ENCODE data around the gene DNAH8.

DNAH8 gene

DNA sequence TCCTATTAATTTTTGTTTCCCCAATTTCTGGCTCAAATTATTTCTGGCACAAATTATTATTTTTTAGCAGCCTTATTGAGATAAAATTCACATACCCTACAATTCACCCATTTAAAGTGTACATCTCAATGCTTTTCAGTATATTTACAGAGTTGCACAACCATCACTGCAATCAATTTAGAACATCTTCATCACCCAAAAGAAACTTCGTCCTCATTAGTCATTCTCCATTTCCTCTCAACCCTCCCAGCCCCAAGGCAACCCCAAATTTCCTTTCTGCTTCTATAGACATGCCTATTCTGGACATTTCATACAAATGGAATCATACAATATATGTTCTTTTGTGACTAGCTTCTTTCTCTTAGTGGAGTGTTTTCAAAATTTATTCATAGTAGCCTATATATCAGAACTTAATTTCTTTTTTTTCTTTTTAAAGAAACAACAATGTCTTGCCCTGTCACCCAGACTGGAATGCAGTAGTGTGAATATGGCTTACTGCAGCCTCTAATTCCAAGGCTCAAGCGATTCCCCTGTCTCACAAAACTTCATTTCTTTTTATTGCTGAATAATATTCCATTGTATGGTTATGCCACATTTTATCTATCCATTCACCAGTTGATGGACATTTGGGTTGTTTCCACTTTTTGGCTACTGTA is 84.5 kb downstream of the DNAH8 start:
- no peak for DNase-seq

DNA sequence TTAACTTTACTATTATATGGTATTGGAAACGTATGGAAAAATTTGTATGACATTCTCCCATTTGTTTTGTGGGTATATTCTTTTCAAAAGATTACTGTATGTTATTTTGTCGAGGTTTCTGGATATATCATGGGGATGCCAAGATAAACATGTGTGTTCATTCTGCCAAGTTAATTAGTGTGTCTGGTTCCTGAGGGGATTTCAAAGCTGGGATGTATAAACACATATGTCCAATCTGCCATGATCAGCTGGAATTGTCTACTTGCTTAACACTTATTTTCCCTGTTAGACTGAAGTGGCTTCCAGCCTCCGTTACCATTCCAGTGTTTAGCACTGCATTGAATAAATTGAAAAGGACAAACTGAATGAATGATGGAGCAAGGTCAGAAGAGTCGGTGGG is 86.2 kb downstream of the DNAH8 start:
- DNase-seq = no peak

DNA sequence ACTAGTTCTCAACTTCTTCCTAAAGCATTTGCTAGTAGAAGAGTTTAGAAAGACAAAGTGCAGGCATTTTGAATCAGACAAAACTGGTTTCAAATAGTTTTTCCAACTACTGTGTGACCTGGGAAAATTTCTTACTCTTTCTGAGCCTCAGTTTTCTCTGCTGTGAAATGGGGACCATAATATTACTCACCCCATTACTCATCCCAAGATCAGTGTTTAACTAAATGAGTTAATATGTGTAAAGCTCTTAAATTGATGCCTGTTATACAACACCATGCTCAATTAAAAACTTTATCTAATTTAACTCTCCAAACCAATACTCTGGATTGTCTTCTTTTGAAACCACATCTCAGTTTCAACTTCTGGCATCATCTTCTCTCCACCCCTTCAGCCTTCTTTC is 87.4 kb downstream of the DNAH8 start:
- no peak for DNase-seq

DNA sequence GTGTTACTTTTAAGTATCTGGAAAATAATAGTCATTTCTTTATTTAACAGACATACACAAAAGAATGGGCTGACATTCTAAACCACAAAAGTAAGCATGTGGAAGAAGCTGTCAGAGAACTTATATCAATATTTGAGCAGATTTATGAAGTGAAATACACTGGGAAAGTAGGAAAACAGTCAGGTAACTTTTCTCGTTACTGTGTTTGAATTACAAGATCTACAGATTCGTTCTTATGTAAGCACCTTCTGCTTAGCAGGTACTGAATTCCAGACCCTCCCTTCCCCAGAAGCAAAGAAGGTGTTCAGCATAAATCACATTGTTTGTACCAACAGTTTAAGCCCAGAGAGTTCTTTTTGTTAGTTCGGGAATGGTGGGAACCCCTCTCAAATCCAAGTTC is 88.0 kb downstream of the DNAH8 start:
- DNase-seq = no peak

DNA sequence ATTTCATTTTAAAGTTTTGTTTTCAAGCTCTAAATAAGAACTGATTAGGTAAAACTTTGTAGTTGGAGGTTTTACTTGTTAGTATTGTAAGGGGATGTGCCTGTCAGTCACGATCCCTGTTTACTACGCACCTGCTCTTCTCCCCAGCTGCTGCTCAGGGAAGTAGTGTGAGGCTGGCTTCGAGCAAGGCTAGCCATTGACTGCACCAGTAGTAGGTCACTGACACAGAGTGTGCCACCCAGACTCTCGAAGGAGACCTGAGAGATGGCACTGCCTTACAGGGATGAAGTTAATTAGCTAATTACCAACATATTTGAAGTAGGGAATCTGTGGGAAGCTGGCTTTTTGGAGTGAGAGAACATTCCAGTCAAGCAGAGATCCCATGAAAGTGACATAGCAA is 89.2 kb downstream of the DNAH8 start:
- no peak for DNase-seq

DNA sequence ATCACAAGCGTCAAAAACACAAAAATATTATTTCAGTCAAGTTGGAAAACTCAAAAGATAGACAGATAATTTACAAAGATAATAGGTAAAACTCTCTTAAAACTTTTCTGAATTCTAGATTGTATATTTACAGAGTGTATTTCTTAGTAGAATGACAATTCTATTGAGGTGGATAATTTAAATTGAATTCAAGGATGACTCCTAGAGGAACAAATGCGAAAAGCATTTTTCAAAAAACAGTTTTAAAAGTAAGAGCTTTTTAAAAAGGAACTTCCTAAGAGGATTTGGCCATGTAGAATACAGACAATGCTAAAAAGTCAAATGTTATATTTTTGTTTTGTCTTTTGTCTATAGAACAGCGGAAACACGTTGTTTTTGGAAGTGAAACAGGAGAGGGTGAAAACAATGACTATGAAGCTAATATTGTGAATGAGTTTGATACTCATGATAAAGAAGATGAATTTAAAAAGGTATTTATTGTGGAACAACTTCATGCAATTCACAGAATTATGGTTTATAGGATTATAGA is 90.1 kb downstream of the DNAH8 start:
- DNase-seq = no peak

DNA sequence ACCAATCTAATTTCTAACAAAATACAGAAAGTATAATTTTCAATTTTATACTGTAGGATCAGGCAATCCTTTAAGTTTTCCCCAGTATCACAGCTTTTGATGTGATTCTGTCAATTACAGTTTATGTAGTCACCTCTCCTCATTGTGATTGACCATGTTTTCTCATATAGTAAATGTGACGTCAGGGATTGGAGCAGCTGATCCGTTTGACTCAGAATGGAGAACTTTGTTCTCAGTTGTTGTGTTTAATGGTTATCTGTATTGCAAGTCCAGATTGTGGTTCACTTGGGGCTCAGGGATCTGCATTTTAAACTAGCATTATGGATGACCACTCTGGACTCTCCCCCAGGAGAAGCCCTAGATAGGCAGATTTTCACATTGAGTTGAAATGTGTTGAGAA is 90.6 kb downstream of the DNAH8 start:
- DNase-seq = no peak

DNA sequence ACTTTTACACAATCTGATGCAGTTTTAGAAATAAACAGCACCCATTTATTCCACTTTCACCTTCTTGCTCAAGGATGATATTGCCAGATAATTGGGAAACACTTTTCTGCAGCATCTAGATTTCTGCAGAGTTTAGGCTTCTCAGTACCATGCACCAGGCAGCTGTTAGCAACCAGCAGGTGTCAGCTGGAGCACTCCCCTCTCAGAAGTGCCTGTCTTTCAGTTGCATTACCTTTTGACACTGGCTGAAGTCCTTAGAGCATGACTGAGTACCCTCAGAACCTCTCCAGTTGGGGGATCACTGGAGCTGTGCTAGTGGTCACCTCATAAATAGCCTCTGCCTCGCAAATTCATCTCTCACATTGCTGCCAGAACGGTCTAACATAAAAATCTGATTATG is 91.2 kb downstream of the DNAH8 start:
- DNase-seq = no peak

DNA sequence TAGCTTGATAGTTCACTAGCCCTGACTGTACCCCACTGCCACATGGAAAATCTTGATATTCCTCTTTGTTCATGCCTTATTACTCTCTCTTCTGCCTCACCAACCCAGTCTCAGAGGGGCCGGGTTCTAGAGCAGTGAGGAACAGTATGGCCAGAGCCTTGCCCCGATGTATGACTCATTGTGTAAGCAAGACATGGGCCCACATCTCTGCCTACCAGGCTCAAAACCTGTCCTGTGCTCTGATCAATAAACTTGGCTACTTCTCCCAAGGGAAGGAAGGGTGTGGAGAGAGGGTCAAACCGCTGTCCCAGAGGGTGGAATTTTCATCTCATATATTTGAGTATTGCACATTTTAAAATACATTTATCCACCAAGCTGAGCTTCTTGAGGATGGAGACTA is 91.7 kb downstream of the DNAH8 start:
- DNase-seq = no peak

DNA sequence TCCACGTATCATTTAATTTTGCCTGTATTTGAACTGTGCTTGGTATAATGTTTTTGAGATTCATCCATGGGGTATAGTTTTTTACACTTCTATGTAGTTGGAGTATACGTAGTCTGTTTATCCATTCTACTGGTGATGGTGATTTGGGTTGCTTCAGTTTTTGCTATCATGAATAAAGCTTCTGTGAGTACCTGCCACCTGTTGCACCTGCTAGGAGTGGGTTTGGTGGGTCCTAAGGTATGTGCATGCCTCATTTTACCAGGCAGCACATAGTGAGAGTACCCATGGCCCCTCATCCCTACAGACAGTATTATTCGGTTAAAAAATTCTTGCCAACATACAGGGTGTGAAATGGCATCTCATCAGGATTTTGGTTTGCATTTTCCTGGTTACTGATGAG is 92.9 kb downstream of the DNAH8 start:
- no peak for DNase-seq

DNA sequence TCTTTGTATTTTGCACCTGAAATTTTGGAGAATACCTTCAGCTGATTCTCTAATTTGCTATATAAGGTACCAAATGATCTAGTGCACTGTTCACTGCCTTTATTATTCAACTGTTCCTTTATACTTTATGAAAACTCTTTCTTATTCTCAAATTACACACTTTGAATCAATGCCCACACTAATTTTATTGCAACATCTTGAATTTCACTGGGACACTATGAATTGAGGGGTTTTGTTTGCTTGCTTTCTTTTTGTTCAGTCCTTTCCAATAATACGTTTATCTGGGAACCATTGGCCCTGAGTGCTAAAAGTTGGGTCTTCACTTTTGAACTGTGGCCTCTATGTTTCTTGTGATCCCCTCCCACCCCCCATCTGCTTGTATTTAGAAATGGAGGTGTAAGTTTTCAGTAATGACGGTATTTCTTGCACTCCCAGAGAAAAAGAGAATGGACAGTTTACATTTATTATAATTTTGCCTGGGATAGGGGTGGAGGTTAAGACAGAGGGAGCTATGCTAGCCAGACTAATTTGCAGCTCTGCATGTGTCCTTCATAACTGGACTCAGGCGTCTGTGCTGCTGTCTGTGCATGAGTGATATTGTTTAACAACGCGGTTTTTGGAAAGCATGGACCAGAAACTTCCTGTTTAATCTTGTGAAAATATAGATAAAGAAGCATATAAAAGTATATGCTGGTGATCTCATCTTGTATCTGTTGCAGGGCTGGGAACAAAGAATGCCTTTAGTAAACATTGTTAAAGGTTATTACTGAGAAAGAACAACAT is 98.1 kb downstream of the DNAH8 start:
- DNase-seq = no peak

DNA sequence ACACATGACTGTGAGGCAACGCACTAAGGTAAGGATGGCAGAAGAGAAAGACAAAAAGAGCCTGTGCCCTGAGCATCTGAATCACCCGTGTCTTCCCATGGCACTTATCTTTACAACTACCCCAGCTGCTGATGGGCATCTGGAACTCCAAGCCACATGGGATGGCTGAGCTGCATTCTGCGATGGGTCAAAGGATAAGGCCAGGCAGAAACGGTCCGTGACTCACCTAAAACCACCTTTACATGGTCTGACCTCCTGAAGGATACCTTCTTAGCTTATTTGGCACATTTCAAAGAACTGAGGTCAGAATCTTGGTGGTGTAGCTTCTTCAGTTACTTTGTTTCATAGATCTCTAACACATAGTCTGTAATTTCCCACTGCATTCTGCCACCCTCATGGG is 99.7 kb downstream of the DNAH8 start:
- DNase-seq = no peak

DNA sequence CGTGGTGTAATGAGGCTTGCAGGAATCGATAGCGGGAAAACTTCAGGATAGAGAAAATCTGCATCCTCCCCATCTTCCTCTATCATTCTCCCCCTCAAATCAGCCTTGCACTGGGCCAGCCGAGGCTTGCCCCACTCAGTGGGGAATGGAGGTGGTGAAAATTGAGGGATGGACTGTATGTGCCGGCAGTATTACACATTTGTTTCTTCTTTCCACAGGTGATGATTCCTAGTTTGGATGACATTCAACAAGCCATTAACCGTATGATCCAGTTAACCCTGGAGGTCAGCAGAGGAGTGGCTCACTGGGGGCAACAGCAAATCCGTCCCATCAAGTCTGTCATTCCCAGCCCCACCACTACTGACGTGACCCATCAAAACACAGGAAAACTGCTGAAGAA is 100.1 kb downstream of the DNAH8 start:
- DNase-seq = no peak

DNA sequence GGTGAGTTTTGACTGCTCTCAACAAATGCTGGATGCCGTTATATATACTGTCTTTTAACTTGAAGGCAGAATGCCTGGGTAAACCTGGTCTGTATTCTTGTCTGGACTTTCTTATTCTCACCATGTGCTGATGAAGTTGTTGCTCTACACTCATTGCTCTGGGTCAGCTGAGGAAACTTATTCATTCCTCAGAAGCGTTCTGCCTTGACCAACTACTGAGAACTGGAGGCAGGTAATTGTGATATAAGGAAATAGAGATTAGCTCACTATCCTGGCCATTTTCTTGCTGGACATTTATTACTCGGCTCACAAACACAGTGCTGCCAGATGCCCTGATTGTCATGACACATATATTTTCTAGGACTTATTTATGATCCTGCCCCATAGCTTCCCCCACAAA is 103.6 kb downstream of the DNAH8 start:
- DNase-seq = no peak

DNA sequence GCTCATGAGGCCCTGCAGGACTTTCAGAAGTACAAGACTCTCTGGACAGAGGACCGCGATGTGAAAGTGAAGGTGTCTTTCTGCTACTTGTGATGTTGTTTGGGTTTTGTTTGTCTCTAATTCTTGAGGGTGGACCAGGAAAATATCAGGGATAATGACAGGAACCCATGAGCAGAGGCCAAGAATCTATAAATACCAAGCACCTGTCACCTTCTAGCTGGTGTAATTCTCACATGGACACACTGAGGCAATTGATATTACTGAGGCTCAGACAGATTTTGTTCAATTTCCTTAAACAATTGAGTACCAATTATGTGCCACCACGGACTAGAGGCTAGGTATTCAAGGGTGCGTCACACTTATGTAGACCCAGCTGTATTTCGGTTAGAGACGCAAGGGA is 107.9 kb downstream of the DNAH8 start:
- DNase-seq = no peak

DNA sequence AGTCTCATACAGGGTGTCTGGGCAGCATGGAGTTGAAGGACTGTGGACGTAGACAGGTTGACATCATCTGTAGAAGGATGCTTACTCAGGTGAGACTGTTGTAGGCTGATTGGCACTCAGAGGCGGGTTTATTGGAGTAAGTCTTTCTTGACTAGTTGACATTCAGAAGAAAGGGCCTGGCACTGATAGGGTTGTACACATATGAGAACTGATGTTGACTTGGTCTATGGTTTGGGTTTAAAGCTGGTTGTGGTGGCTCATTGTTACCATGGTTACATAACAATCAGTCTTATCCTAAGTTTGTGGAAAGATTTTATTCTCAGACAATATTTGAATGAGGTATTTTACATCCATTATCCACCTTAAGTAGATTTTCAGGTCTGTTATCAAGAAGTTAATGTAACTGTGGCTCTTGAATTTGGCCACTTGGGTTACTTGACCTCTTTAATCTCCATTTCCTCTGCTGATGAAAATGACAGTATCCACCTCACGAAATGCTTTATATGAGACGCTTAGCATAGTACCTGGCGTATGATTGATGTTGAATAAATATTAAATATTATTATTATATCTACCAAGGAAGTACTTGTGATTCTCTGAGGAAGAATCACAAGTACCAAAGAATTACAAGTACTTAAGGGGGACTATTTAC is 109.3 kb downstream of the DNAH8 start:
- no peak for DNase-seq

DNA sequence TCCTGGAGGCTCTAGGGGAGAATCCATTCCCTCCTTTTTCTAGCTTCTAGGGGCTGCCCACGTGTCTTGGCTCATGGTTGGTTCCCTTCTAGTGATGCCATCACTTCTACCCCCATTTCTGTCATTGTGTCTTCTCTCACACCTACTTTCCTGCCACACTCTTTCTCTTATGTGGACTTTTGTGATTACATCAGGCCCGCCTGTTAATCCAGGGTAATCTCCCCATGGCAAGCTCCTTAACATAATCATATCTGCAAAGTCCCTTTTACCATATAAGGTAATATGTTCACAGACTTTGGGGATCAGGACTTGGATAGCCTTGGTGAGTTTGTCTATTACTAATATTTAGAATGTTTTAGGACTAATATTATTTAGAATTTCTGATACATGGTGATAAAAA is 111.9 kb downstream of the DNAH8 start:
- DNase-seq = no peak

DNA sequence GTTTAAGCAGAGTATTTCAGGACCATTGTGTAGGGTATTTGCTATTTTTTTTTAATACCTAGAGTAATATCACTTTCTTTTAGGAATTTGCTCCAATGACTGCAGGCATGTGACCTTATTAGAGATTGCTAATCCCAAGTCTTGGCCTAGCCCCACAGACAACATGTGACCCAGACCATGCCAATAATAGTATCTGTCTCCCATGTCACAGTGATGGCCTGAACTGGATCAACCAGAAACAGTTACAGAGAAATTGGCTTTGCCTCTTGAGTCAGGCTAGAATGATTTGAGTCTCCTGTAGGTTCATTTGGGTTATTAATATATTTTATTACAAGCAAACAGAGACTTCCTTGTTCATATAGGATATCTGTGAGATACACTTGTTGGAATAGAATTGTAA is 116.8 kb downstream of the DNAH8 start:
- DNase-seq = no peak

DNA sequence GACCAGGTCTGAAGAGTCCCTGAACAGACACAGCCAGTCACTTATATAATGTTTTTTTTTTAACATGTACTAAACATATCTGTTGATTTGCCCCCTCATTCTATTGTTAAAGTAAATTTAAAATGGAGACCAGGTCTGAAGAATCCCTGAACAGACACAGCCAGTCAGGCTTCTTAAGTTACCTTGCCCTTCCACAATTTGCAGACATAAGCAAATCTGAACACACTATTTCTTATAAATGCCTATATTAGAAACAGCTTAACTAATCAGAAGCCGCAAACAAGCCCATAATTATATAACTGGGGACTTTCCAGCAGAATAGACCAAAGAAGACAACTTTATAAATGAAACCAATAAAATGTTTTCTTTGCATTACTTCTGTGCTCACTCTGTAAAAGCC is 118.2 kb downstream of the DNAH8 start:
- no peak for DNase-seq

DNA sequence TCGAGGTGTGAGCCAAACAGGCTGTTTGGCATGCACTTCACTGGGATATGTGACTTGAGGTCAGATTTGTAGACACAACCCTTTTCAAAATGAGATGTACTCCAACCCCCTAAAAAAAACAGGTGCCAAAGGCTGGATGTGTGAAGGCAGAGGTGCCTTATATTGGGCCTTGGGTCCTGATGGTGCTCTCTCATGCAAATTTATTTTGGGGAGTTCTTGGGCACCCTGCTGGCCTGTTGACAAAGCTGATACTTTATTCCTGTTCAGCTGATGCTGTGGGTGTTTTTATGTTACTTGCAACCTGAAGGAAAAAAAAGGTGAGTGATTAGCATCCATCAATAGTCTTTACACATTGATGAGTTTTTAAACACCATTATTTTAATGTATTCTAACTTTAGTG is 121.5 kb downstream of the DNAH8 start:
- DNase-seq = no peak

DNA sequence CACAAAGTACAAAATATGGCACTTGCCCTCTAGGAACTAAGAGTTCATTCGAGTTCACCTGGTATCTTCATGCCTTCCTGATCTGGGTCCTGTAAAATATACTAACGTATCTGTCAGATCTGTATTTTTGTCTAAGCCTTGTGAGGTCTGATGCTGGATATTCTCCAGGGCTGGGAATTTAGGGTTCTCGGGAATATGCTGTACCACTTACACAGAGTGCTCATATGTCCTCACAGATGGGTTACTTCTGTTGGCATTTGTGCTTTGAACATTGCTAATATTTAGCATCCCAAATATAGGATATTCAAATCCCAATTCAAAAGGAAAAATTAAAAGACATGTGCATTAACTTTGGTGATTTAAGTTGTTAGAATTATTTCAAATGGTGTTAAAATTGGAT is 122.0 kb downstream of the DNAH8 start:
- DNase-seq = no peak

DNA sequence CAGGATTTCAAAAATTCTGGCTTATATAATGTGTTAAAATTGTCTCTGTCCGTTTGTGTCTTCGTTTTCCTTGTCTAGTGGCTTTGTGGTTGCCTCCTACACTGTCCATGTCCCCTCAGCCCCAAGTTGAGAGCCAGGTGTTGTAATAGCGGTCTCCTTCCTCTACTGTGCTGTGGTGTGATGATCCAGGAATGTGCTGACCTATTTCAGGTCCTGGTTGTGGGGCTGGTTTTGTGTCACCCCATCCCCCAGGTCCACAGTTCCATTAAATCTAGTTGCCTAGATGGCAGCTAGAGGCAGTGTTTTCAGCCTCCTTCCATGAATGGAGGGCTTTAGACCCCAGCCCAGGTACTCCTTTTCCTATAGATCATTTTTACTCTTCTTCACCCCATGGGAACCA is 128.7 kb downstream of the DNAH8 start:
- DNase-seq = no peak

DNA sequence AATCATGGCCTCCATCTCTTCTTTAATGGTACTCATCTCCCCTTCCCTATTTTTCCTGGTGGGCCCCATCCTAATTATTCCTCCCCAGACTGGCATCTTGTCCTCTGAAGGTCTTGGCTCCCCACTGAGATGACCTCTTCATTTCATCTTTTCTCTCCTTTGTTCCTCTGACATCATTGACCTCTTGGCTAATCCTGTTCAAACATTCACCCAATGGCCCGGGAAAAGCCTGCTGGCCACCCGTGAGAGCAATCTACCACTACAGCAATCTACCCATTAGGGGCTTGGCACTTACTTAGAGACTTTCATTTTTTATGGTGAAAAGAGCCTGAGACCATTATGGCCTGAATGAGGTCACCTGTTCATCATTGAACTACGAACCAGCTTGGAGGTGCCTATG is 130.8 kb downstream of the DNAH8 start:
- DNase-seq = no peak

DNA sequence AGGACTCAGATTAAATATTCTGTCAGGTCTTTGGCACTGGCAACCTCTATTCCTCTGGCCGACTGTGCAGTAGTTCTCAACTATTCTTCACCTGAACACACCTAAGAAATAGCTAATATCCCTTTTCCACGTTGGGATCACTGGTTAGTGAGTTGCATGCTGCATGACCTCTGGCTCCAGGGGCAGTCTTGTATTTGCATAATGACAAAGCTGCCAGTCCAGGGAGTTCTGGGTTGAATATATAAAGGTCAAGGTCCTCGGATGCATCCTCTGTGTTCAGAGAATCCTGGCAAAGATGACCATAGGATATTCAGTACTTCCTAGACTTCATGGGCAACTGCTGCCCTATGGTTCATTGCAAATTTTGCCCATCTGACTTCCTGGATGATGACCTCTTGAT is 131.2 kb downstream of the DNAH8 start:
- no peak for DNase-seq

All from CD4-positive, alpha-beta T cell treated with Interleukin-10 for 1 hour (primary cell).